ENCODE results near the gene RYR2. TPM values are rescaled to one million over a fixed set of nuclear protein-coding genes. Genes with fewer than 3 reads are reported as not detected.

RYR2 gene
- total RNA-seq, 2 donors from 2014 or later: 0.15 to 0.26 TPM

GRCh38 chr1:237164406-237165352 lies 122.7 kb downstream of the RYR2 start:
- Mint-ChIP-seq H3K9me3 (no peaks in the 10 kb centered on the region), H3K36me3 (ENCODE audit: low read depth) (no peaks in the 10 kb centered on the region), H3K4me3 (no peak overlapping the region), H3K27me3 (peaks cover 7% of the 10 kb centered on the region), H3K27ac (no peak overlapping the region), H3K4me1 (no peaks in the 10 kb centered on the region)
- ATAC-seq (replicated peaks): no peak

DNA sequence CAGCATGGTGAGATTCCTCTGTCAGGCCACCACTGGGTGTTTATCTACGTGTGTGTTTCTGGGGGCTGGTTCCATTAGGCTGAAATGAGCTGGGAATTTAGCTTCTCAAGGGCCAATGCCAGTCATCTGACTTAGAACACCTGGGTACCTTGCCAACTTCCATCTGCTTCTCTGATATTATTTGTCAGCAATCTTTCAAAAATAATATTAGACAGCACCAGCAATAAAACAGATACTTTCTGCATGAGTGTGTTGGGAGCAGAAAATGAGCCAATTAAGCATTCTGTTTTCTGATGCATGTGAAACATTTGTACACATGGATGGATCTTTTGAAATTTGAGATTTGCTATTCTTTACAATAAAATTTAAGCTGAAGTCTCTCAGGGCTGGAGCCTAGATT lies 124.1 kb downstream of the RYR2 start:
- Mint-ChIP-seq H3K27ac (no peak overlapping the region), H3K4me1 (no peaks in the 10 kb centered on the region), H3K4me3 (no peak overlapping the region), H3K9me3 (no peaks in the 10 kb centered on the region), H3K36me3 (ENCODE audit: low read depth) (no peaks in the 10 kb centered on the region), H3K27me3 (peaks cover 15% of the 10 kb centered on the region)
- ATAC-seq (replicated peaks): no peak

GRCh38 chr1:237166593-237167101 lies 124.7 kb downstream of the RYR2 start:
- H3K27me3 Mint-ChIP-seq: peaks cover 19% of the 10 kb centered on the region
- no peaks in the 10 kb centered on the region for H3K36me3 Mint-ChIP-seq (ENCODE audit: low read depth)
- H3K4me3 Mint-ChIP-seq: no peak overlapping the region
- no peak overlapping the region for H3K27ac Mint-ChIP-seq
- no peaks in the 10 kb centered on the region for H3K4me1 Mint-ChIP-seq
- no peaks in the 10 kb centered on the region for H3K9me3 Mint-ChIP-seq
- no peak for ATAC-seq (replicated peaks)

DNA sequence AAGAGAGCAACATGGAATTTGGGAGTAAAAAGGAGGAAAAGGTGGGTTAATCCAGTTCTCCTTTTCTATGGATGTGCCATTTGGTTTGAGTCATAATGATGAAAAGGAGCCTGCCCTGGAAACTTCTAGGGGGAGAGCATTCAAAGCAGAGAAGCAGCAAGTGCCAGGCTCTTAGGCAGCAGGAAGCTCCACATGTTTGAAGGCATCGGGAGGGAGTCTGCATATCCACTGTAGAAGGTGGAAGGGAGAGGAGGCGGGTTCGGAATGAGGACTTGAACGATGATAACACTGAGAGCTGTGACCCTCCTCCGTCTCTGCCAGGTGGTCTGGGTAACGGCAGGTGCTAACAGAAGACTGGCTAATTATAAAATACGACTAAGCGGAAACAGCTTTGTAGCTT lies 128.2 kb downstream of the RYR2 start:
- H3K4me1 Mint-ChIP-seq: no peaks in the 10 kb centered on the region
- no peak overlapping the region for H3K4me3 Mint-ChIP-seq
- no peaks in the 10 kb centered on the region for H3K36me3 Mint-ChIP-seq (ENCODE audit: low read depth)
- ATAC-seq (replicated peaks): no peak
- H3K9me3 Mint-ChIP-seq: no peaks in the 10 kb centered on the region
- H3K27ac Mint-ChIP-seq: no peak overlapping the region
- H3K27me3 Mint-ChIP-seq: peaks cover 22% of the 10 kb centered on the region

GRCh38 chr1:237171454-237172117 lies 129.6 kb downstream of the RYR2 start:
- Mint-ChIP-seq H3K9me3 (no peaks in the 10 kb centered on the region), H3K4me1 (no peaks in the 10 kb centered on the region), H3K27me3 (peaks cover 22% of the 10 kb centered on the region), H3K36me3 (ENCODE audit: low read depth) (no peaks in the 10 kb centered on the region), H3K27ac (no peak overlapping the region), H3K4me3 (no peak overlapping the region)
- no peak for ATAC-seq (replicated peaks)

DNA sequence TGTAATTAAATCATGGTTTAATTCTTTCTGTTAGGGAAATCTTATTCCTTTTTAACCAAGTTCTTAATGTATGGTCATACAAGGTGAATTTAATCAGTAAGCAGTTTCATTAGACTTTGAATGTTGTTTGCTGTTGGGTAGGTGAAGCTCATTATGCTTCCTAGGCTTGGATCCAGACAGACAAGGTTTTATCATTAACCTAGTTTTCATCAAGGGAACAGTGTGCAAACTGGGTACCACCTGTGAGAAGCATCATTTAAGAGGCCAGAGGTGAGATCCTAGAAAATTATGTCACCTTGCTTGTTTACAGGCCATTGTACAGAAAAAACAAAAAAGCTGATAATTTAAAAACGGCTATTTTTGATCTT lies 130.1 kb downstream of the RYR2 start:
- ATAC-seq (replicated peaks): no peak
- H3K36me3 Mint-ChIP-seq (ENCODE audit: low read depth): no peaks in the 10 kb centered on the region
- peaks cover 22% of the 10 kb centered on the region for H3K27me3 Mint-ChIP-seq
- no peaks in the 10 kb centered on the region for H3K4me1 Mint-ChIP-seq
- no peak overlapping the region for H3K4me3 Mint-ChIP-seq
- no peak overlapping the region for H3K27ac Mint-ChIP-seq
- H3K9me3 Mint-ChIP-seq: no peaks in the 10 kb centered on the region

DNA sequence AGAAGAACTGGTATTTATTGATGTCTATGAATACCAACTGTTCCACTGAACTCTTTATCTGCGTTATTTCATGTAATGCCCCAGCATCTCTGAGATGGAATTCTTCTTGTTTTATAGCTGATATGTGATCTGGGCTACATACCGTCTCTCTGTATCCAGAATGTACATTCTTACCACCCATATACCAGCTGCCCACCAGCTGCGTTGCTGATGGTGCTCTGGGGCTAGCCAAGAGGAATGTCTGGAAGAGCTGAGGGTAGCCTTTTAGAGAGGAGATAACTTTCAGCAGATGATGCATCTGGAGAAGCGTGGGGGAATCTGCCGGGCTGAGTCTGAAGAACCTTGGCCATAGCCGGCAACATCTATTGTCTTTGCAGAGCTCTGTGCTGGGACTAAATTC lies 137.5 kb downstream of the RYR2 start:
- Mint-ChIP-seq H3K27me3 (peaks cover 7% of the 10 kb centered on the region), H3K4me3 (no peak overlapping the region), H3K36me3 (ENCODE audit: low read depth) (no peaks in the 10 kb centered on the region), H3K9me3 (no peaks in the 10 kb centered on the region), H3K27ac (no peak overlapping the region), H3K4me1 (no peaks in the 10 kb centered on the region)
- ATAC-seq (replicated peaks): no peak

GRCh38 chr1:237180256-237180655 lies 138.3 kb downstream of the RYR2 start:
- Mint-ChIP-seq H3K27me3 (peaks cover 6% of the 10 kb centered on the region), H3K27ac (no peak overlapping the region), H3K4me1 (no peaks in the 10 kb centered on the region), H3K4me3 (no peak overlapping the region), H3K36me3 (ENCODE audit: low read depth) (no peaks in the 10 kb centered on the region), H3K9me3 (no peaks in the 10 kb centered on the region)
- no peak for ATAC-seq (replicated peaks)

GRCh38 chr1:237181743-237182317 lies 139.8 kb downstream of the RYR2 start:
- no peaks in the 10 kb centered on the region for H3K36me3 Mint-ChIP-seq (ENCODE audit: low read depth)
- no peak overlapping the region for H3K4me3 Mint-ChIP-seq
- no peak overlapping the region for H3K27ac Mint-ChIP-seq
- no peaks in the 10 kb centered on the region for H3K4me1 Mint-ChIP-seq
- peaks cover 6% of the 10 kb centered on the region for H3K27me3 Mint-ChIP-seq
- no peak for ATAC-seq (replicated peaks)
- no peaks in the 10 kb centered on the region for H3K9me3 Mint-ChIP-seq

- Mint-ChIP-seq H3K9me3 (no peaks in the 10 kb centered on the region), H3K27me3 (peaks cover 6% of the 10 kb centered on the region), H3K27ac (no peak overlapping the region), H3K4me3 (no peak overlapping the region), H3K36me3 (ENCODE audit: low read depth) (no peaks in the 10 kb centered on the region), H3K4me1 (no peaks in the 10 kb centered on the region)
- no peak for ATAC-seq (replicated peaks)
Measured at GRCh38 chr1:237183963-237184540, 142.1 kb downstream of the RYR2 start.

GRCh38 chr1:237186675-237187074 lies 144.7 kb downstream of the RYR2 start:
- Mint-ChIP-seq H3K27me3 (no peaks in the 10 kb centered on the region), H3K4me1 (no peaks in the 10 kb centered on the region), H3K4me3 (no peak overlapping the region), H3K27ac (no peak overlapping the region), H3K36me3 (ENCODE audit: low read depth) (no peaks in the 10 kb centered on the region), H3K9me3 (no peaks in the 10 kb centered on the region)
- ATAC-seq (replicated peaks): no peak

- Mint-ChIP-seq H3K27ac (no peak overlapping the region), H3K27me3 (no peaks in the 10 kb centered on the region), H3K4me3 (no peak overlapping the region), H3K9me3 (no peaks in the 10 kb centered on the region), H3K36me3 (ENCODE audit: low read depth) (no peaks in the 10 kb centered on the region), H3K4me1 (no peaks in the 10 kb centered on the region)
- no peak for ATAC-seq (replicated peaks)
Measured at GRCh38 chr1:237187842-237188241, 145.9 kb downstream of the RYR2 start.

- no peak for ATAC-seq (replicated peaks)
- H3K4me1 Mint-ChIP-seq: no peaks in the 10 kb centered on the region
- H3K4me3 Mint-ChIP-seq: no peak overlapping the region
- no peak overlapping the region for H3K27ac Mint-ChIP-seq
- no peaks in the 10 kb centered on the region for H3K9me3 Mint-ChIP-seq
- H3K36me3 Mint-ChIP-seq (ENCODE audit: low read depth): no peaks in the 10 kb centered on the region
- no peaks in the 10 kb centered on the region for H3K27me3 Mint-ChIP-seq
Measured at GRCh38 chr1:237191403-237191802, 149.4 kb downstream of the RYR2 start.
